AG10803 (cell line): ENCODE data around the gene ARHGAP18.
A peak's percentile ranks its signal among the peaks of the same experiment; 100 is the strongest.

Source experiments
- DNase-seq: peaks from one replicate; pipeline ENCODE4 v3.0.0; 2010; ENCODE audit warnings: low read depth
- H3K4me3 ChIP-seq: 2 replicates; pipeline ENCODE4 v1.5.1; 2011; ENCODE audit warnings: mild to moderate bottlenecking, low read length, control low read depth
- TF ChIP-seq, protein P1 (sequence below): conservative IDR thresholded peaks from 2 replicates; pipeline ENCODE4 v1.5.1; 2011; ENCODE audit warnings: mild to moderate bottlenecking, low read length, control low read depth, inconsistent platforms

Gene ARHGAP18

DNA sequence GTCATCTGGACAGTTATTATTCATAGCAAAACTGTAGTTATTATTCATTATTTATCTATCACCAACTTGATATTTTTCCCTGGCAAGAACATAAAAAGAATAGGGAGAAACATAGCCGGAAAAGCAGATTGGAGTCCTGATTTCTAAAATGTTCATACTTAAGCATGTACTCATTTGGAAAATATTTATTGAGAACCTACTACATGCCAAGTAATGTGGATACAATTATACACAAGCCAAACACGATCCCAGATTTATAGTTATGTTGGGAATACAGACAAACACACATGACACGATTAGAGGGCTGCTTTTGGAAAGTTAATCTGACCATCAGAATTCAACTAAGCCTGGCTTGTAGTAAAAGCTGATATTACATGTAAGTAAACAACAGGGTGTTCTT is 30.7 kb downstream of the ARHGAP18 start:
- DNase-seq, result peak; percentile 85
- TF ChIP-seq, protein P1, sequence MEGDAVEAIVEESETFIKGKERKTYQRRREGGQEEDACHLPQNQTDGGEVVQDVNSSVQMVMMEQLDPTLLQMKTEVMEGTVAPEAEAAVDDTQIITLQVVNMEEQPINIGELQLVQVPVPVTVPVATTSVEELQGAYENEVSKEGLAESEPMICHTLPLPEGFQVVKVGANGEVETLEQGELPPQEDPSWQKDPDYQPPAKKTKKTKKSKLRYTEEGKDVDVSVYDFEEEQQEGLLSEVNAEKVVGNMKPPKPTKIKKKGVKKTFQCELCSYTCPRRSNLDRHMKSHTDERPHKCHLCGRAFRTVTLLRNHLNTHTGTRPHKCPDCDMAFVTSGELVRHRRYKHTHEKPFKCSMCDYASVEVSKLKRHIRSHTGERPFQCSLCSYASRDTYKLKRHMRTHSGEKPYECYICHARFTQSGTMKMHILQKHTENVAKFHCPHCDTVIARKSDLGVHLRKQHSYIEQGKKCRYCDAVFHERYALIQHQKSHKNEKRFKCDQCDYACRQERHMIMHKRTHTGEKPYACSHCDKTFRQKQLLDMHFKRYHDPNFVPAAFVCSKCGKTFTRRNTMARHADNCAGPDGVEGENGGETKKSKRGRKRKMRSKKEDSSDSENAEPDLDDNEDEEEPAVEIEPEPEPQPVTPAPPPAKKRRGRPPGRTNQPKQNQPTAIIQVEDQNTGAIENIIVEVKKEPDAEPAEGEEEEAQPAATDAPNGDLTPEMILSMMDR, result no peak
- H3K4me3 ChIP-seq, result peak overlapping the region; percentile 44

- no peak overlapping the region for H3K4me3 ChIP-seq
- TF ChIP-seq, protein P1, result no peak
- no peak for DNase-seq
These were observed 31.5 kb downstream of the ARHGAP18 start for GRCh38 chr6:129678463-129678862.

DNA sequence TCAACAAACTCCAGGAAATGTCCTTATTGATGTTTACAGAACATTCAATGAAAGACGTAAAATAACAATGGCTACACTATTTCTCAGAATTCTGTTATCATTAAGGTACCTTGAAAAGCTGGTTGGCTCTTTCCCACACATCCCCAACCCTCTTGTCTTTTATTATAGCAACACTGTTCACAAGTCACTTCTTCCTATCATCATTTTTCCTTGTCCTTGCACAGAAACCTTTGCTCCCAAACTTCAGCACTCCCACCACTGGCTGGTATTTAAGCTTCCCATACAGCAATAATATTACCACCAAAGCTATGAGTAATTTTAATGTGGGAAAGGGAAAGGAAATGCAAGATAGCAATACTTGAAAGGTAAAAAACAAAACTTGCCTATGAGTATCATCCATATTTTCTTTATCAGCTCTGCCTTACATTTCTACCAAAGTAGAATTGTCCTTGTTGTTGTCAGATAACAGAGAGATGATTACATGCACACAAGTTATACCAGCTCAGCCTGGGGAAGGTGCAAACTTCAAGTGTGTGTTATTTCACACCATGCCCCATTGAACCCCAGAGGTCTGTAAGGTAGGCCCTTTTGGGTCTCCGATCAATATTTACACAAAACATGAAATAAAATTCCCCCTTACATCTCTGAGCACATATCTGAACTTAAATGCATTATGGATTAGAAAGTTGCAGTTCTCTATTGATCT is 32.2 kb downstream of the ARHGAP18 start:
- TF ChIP-seq, protein P1, result no peak
- no peak for DNase-seq
- no peak overlapping the region for H3K4me3 ChIP-seq

DNA sequence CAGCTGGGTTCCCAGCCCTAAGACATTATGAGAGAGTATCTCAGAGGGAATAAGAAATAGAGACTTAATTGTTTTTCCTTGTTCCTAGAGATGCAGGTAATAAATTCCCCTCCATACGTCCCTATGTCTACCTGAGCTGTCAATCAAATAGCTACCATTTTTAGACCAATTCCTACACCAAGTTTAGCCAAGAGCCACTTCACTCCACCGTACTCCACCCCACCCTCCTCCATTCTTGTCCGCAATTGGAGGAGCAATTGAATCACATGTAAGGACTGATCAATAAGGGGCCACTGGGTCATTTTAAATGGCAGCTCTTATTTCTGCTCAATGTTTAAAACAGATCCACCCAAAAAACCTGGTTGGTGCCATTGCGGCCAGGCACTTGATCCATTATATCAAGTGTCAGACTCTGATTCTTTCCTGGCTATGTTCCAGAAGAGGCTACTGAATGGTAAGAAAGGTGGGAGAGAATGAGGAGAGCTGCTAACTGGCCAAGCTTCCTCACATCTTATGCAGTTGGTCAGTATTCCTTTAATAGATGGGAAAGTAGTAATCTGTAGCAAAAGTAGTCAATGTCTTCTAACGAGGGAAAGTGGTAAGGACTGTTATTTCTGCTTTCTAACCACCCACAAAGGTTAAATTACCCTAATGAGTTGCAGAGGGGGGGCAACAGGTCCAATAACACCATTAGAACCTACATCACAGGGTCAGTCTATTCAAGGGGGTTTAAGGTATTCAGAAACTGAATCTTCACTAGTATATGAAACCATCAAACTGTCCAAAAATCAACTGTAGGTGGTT is 34.1 kb downstream of the ARHGAP18 start:
- no peak overlapping the region for H3K4me3 ChIP-seq
- TF ChIP-seq, protein P1, result no peak
- DNase-seq, result no peak

DNA sequence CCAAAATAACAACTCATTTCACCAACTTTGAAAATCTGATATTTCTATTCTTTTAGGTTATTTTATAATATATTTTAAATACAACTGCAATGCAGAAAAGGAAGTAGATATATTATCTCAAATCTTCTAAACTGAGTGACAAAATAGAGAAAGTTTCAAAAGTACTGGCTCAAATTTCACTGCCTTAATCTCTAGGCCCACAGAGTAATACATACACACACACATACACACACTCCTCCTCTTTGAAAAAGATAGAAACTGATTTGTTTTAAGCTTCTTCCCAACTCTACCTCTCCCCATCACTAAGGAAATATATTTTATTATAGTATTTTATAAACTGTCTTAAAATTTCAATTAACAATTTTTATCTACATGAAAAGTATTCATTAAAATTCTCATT is 36.2 kb downstream of the ARHGAP18 start:
- TF ChIP-seq, protein P1, result no peak
- no peak for DNase-seq
- no peak overlapping the region for H3K4me3 ChIP-seq

DNA sequence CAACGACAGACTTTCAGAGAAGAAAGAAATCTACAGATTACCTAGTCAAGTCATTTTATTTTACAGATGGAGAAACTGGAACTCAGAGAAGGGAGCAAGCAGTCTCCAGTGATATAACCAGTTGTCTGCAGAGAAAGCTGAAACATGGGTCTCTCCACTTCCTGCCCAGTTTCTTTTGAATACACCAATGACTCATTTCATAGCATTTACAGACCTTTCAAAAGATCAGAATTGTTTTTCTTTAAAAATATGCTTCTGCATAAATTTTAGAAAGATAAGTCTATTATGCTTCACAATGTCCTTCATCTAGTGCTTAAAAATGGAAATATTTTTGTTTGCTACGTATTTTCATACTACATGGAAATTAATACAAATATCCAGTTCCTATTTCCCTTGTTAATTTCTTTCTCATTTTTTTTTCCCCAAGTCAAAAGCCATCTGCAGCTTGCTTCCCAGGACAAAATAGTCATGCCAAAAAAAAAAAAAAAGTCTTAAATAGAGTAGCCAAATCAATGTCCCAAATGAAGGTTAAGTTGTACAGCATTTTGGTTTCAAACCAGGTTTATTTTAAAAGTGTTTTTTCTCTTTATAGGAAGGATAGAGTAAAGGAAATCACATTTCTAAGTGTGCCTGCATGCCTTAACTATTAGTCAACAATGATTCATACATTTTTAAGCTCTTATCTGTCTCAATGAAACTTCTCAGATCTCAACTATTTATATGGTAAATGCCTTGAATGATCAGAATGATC is 36.9 kb downstream of the ARHGAP18 start:
- TF ChIP-seq, protein P1, result no peak
- H3K4me3 ChIP-seq, result peak overlapping the region; percentile 27
- DNase-seq, result peak; percentile 71
